Measurements from ENCODE around the gene DLL3. TPM values are rescaled to one million over a fixed set of nuclear protein-coding genes. Genes with fewer than 3 reads are reported as not detected.

Gene DLL3
- total and polyA plus RNA-seq, 9 of the 15 experiments (the other 6 are each of a cell fraction or from before 2014, with no cell fraction given) = 0.80 to 6.3 (median 1.2) TPM

DNA sequence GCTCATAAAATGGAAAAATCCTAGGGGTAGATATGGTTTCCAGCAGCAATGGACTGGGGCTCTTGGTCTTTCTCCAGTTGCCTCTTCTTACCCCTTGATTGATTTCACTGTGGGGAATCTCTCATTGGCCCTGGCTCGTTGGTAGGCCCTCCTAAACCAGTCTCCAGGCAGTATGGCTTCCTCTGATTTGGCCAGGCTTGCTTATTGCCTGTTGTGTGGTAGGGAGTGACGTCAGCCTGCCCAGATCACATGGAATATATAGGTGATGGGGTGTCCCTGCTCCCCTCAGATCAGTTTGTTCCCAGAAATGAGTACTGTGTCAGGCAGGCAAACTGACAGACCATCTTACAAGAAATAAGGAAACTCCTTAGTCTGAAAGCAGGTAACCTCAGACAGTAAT lies 10.5 kb downstream of the DLL3 start:
- Histone ChIP-seq H3K27ac (ENCODE audit: extremely low read depth, low read depth, low read length) (no peak overlapping the region), H3K9ac (ENCODE audit: insufficient read depth in 1 of 2, low read depth in 2 of 2, low read length in 2 of 2) (no peak overlapping the region), H3K9me3 (replicated peaks; ENCODE audit: control insufficient read depth, insufficient read depth, low read depth, low read length) (no peaks in the 10 kb centered on the region), H3K4me3 (no peak overlapping the region), H3K79me2 (ENCODE audit: control insufficient read depth, insufficient read depth, low read length) (no peaks in the 10 kb centered on the region), H2AFZ (ENCODE audit: low read depth, low read length) (no peak overlapping the region), H3K4me1 (replicated peaks in 1 of 2; ENCODE audit: control insufficient read depth in 2 of 2, insufficient read depth in 2 of 2, low read length in 2 of 2) (peaks cover 9 to 28% of the 10 kb centered on the region in 2 experiments), H3K4me2 (ENCODE audit: insufficient read depth, low read length) (no peak overlapping the region), H3K9me1 (ENCODE audit: control insufficient read depth, insufficient read depth, low read length) (no peaks in the 10 kb centered on the region), H4K20me1 (replicated peaks; ENCODE audit: control insufficient read depth, insufficient read depth, low read length) (no peaks in the 10 kb centered on the region), H3K36me3 (ENCODE audit: control insufficient read depth, insufficient read depth, low read length) (no peaks in the 10 kb centered on the region), H3K27me3 (ENCODE audit: control insufficient read depth in 2 of 2, insufficient read depth in 2 of 2, low read length in 2 of 2) (peaks cover under 1 to 1% of the 10 kb centered on the region in 2 experiments; a peak in 3 of 5 replicates)
- no peak for ATAC-seq
- no peak for DNase-seq (ENCODE audit: extremely low read depth in 1 of 4, low spot score in 3 of 4)
- CTCF ChIA-PET (ENCODE audit: low intra/inter-chr PET ratio) = no interaction called here
- intact Hi-C loops (cut with micrococcal nuclease) = no loop called here
- BruUV-seq (replicated peaks) = no TSS peak
- in situ Hi-C loops (cut with MboI) = no loop called here
- 17% methylated on average over 2 of the region's 2 CpGs for WGBS (ENCODE audit: insufficient coverage, low coverage, missing lambda C conversion rate)
- POLR2A ChIA-PET = interaction anchor here (0.7 kb wide), 2 partner anchors 11 to 28 kb away, joined by 3 to 4 read pairs; partner anchors contain the start of gene TIMM50
- no peak for FAIRE-seq
- TF ChIP-seq, protein P1, sequence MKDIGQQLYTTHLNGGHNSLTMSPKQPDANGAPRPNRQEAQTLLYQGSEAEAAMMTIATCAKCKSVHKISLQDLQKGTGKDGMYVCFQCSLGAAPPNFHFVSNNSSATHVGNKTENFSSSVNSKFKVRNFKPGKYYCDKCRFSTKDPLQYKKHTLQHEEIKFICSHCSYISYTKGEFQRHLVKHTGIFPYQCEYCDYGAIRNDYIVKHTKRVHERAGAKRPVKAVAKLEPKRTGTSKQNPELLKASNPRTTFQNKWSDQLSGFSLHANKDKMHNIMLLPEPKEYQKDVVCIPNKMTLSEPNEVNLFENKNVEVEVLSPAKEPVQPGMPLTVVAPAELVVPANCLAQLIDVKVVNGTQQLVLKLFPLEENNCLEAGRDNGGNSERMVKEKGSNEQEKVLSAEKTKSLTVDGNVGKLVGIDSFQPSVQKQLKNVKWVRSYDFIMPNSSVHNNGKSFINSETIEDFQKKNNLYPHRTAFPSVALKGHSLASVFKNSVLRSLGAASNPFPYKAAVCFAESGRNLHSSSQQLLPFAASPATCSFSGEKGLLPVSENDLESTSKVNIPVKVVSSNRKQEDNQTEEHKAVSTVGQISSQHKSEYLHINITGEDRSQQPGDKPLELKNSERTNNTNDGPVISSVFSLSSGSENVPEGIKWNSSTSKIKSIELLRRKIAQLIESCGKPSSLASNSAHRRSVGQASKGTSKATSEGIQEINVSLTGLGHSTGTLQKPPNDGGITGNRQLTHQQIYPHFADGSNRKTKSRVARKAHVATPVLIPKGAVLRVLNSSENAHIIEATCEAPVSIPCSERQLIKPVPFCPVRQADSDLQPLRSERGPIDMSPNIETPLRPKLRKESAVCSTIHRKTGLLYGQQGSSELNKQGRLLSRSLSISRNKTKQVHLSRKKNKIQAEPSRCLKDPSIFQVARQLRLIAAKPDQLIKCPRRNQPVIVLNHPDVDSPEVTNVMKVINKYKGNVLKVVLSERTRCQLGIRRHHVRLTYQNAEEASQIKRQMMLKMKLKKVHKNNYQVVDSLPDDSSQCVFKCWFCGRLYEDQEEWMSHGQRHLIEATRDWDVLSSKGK (CRISPR knock-in tag; IDR thresholded peaks at IDR 0.05) = no peak
- TF ChIP-seq, protein P2, sequence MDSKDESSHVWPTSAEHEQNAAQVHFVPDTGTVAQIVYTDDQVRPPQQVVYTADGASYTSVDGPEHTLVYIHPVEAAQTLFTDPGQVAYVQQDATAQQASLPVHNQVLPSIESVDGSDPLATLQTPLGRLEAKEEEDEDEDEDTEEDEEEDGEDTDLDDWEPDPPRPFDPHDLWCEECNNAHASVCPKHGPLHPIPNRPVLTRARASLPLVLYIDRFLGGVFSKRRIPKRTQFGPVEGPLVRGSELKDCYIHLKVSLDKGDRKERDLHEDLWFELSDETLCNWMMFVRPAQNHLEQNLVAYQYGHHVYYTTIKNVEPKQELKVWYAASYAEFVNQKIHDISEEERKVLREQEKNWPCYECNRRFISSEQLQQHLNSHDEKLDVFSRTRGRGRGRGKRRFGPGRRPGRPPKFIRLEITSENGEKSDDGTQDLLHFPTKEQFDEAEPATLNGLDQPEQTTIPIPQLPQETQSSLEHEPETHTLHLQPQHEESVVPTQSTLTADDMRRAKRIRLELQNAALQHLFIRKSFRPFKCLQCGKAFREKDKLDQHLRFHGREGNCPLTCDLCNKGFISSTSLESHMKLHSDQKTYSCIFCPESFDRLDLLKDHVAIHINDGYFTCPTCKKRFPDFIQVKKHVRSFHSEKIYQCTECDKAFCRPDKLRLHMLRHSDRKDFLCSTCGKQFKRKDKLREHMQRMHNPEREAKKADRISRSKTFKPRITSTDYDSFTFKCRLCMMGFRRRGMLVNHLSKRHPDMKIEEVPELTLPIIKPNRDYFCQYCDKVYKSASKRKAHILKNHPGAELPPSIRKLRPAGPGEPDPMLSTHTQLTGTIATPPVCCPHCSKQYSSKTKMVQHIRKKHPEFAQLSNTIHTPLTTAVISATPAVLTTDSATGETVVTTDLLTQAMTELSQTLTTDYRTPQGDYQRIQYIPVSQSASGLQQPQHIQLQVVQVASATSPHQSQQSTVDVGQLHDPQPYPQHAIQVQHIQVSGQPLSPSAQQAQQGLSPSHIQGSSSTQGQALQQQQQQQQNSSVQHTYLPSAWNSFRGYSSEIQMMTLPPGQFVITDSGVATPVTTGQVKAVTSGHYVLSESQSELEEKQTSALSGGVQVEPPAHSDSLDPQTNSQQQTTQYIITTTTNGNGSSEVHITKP (IDR thresholded peaks at IDR 0.05; ENCODE audit: partially characterized antibody) = no peak
- TF ChIP-seq, protein P3, sequence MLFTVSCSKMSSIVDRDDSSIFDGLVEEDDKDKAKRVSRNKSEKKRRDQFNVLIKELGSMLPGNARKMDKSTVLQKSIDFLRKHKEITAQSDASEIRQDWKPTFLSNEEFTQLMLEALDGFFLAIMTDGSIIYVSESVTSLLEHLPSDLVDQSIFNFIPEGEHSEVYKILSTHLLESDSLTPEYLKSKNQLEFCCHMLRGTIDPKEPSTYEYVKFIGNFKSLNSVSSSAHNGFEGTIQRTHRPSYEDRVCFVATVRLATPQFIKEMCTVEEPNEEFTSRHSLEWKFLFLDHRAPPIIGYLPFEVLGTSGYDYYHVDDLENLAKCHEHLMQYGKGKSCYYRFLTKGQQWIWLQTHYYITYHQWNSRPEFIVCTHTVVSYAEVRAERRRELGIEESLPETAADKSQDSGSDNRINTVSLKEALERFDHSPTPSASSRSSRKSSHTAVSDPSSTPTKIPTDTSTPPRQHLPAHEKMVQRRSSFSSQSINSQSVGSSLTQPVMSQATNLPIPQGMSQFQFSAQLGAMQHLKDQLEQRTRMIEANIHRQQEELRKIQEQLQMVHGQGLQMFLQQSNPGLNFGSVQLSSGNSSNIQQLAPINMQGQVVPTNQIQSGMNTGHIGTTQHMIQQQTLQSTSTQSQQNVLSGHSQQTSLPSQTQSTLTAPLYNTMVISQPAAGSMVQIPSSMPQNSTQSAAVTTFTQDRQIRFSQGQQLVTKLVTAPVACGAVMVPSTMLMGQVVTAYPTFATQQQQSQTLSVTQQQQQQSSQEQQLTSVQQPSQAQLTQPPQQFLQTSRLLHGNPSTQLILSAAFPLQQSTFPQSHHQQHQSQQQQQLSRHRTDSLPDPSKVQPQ (CRISPR knock-in tag; IDR thresholded peaks at IDR 0.05; ENCODE audit: borderline replicate concordance) = no peak

Measured in K562 (cell line).